Muscle layer of duodenum (tissue), 2 donors: ENCODE data around the gene CCDC88C.

ENCODE experiments used
- H3K27ac ChIP-seq: one replicate; pipeline ENCODE4 v1.7.0; 2013; ENCODE audit warnings: mild to moderate bottlenecking, low read length
- H3K27me3 ChIP-seq: one replicate; pipeline ENCODE4 v1.7.0; 2013; ENCODE audit warnings: low read depth, mild to moderate bottlenecking, control low read depth, low read length
- H3K36me3 ChIP-seq, 2 donors: one replicate each; pipeline ENCODE4 v1.7.0; 2013; ENCODE audit warnings: low read length in 2 of 2, control low read depth in 1 of 2, mild to moderate bottlenecking in 1 of 2; ENCODE audit not compliant: insufficient read depth in 2 of 2, control insufficient read depth in 1 of 2
- H3K4me1 ChIP-seq, 2 donors: one replicate each; pipeline ENCODE4 v1.7.0; 2013; ENCODE audit warnings: low read length in 2 of 2, mild to moderate bottlenecking in 2 of 2, control low read depth in 1 of 2, moderate library complexity in 1 of 2; ENCODE audit not compliant: insufficient read depth in 2 of 2, control insufficient read depth in 1 of 2
- H3K4me3 ChIP-seq, 2 donors: one replicate each; pipeline ENCODE4 v1.7.0; 2013; ENCODE audit warnings: low read length in 2 of 2, low read depth in 1 of 2, mild to moderate bottlenecking in 1 of 2
- H3K9me3 ChIP-seq, 2 donors: one replicate each; pipeline ENCODE4 v1.7.0; 2013; ENCODE audit warnings: low read length in 2 of 2, control low read depth in 1 of 2, mild to moderate bottlenecking in 1 of 2; ENCODE audit not compliant: control insufficient read depth in 1 of 2
- donor health status: healthy.

CCDC88C gene

GRCh38 chr14:91281346-91281745 lies 136.3 kb downstream of the CCDC88C start:
- H3K27me3 ChIP-seq: no peaks in the 10 kb centered on the region

GRCh38 chr14:91280129-91280528 lies 137.5 kb downstream of the CCDC88C start:
- H3K27ac ChIP-seq: no peak overlapping the region
- H3K27me3 ChIP-seq: no peaks in the 10 kb centered on the region
- H3K4me3 ChIP-seq: no peak overlapping the region
- H3K36me3 ChIP-seq: peaks cover 0 to 15% of the 10 kb centered on the region in 2 donors
- no peaks in the 10 kb centered on the region for H3K9me3 ChIP-seq
- peaks cover 0 to 17% of the 10 kb centered on the region in 2 donors for H3K4me1 ChIP-seq

More at GRCh38 chr14:91281346-91281745, 136.3 kb downstream of the CCDC88C start:
- Histone ChIP-seq H3K4me3 (no peak overlapping the region), H3K36me3 (peaks cover 0 to 15% of the 10 kb centered on the region in 2 donors), H3K27ac (no peak overlapping the region), H3K9me3 (no peaks in the 10 kb centered on the region), H3K4me1 (peaks cover 0 to 17% of the 10 kb centered on the region in 2 donors)

GRCh38 chr14:91279354-91279753 lies 138.3 kb downstream of the CCDC88C start:
- no peak overlapping the region for H3K27ac ChIP-seq
- H3K36me3 ChIP-seq: peaks cover 0 to 15% of the 10 kb centered on the region in 2 donors
- H3K4me3 ChIP-seq: no peak overlapping the region
- H3K9me3 ChIP-seq: no peaks in the 10 kb centered on the region
- H3K27me3 ChIP-seq: no peaks in the 10 kb centered on the region
- H3K4me1 ChIP-seq: peaks cover 0 to 11% of the 10 kb centered on the region in 2 donors

GRCh38 chr14:91278383-91278715 lies 139.3 kb downstream of the CCDC88C start:
- H3K4me1 ChIP-seq: peaks cover 0 to 7% of the 10 kb centered on the region in 2 donors
- H3K4me3 ChIP-seq: no peak overlapping the region
- no peaks in the 10 kb centered on the region for H3K27me3 ChIP-seq
- no peak overlapping the region for H3K27ac ChIP-seq
- no peaks in the 10 kb centered on the region for H3K9me3 ChIP-seq
- peaks cover 0 to 15% of the 10 kb centered on the region in 2 donors for H3K36me3 ChIP-seq

- H3K27me3 ChIP-seq: no peaks in the 10 kb centered on the region
- H3K27ac ChIP-seq: no peak overlapping the region
- no peak overlapping the region for H3K4me3 ChIP-seq
- no peaks in the 10 kb centered on the region for H3K9me3 ChIP-seq
- H3K36me3 ChIP-seq: peaks cover 0 to 11% of the 10 kb centered on the region in 2 donors
- peaks cover 0 to 7% of the 10 kb centered on the region in 2 donors for H3K4me1 ChIP-seq
These were observed 139.9 kb downstream of the CCDC88C start for GRCh38 chr14:91277546-91278382.

- H3K4me1 ChIP-seq: peaks cover 0 to 16% of the 10 kb centered on the region in 2 donors
- no peak overlapping the region for H3K4me3 ChIP-seq
- H3K27ac ChIP-seq: no peak overlapping the region
- no peaks in the 10 kb centered on the region for H3K27me3 ChIP-seq
- no peaks in the 10 kb centered on the region for H3K9me3 ChIP-seq
- peaks cover 0 to 11% of the 10 kb centered on the region in 2 donors for H3K36me3 ChIP-seq
These were observed 142.8 kb downstream of the CCDC88C start for GRCh38 chr14:91274796-91275195.

GRCh38 chr14:91273885-91274273 lies 143.7 kb downstream of the CCDC88C start:
- no peaks in the 10 kb centered on the region for H3K9me3 ChIP-seq
- H3K27ac ChIP-seq: no peak overlapping the region
- H3K4me3 ChIP-seq: no peak overlapping the region
- H3K36me3 ChIP-seq: peaks cover 0 to 11% of the 10 kb centered on the region in 2 donors
- no peaks in the 10 kb centered on the region for H3K27me3 ChIP-seq
- H3K4me1 ChIP-seq: peaks cover 0 to 23% of the 10 kb centered on the region in 2 donors

GRCh38 chr14:91273273-91273884 lies 144.2 kb downstream of the CCDC88C start:
- H3K27me3 ChIP-seq: no peaks in the 10 kb centered on the region
- no peak overlapping the region for H3K27ac ChIP-seq
- peaks cover 0 to 10% of the 10 kb centered on the region in 2 donors for H3K36me3 ChIP-seq
- no peak overlapping the region for H3K4me3 ChIP-seq
- no peaks in the 10 kb centered on the region for H3K9me3 ChIP-seq
- peaks cover 0 to 23% of the 10 kb centered on the region in 2 donors for H3K4me1 ChIP-seq

GRCh38 chr14:91272341-91273272 lies 145.0 kb downstream of the CCDC88C start:
- no peak overlapping the region for H3K27ac ChIP-seq

GRCh38 chr14:91271639-91272038 lies 146.0 kb downstream of the CCDC88C start:
- no peak overlapping the region for H3K4me3 ChIP-seq
- peaks cover 0 to 22% of the 10 kb centered on the region in 2 donors for H3K4me1 ChIP-seq
- no peaks in the 10 kb centered on the region for H3K36me3 ChIP-seq
- H3K9me3 ChIP-seq: no peaks in the 10 kb centered on the region
- H3K27me3 ChIP-seq: no peaks in the 10 kb centered on the region
- H3K27ac ChIP-seq: no peak overlapping the region

More at GRCh38 chr14:91272341-91273272, 145.0 kb downstream of the CCDC88C start:
- Histone ChIP-seq H3K9me3 (no peaks in the 10 kb centered on the region), H3K27me3 (no peaks in the 10 kb centered on the region), H3K36me3 (peaks cover 0 to 5% of the 10 kb centered on the region in 2 donors), H3K4me3 (no peak overlapping the region), H3K4me1 (peaks cover 0 to 23% of the 10 kb centered on the region in 2 donors)

- H3K27me3 ChIP-seq: no peaks in the 10 kb centered on the region
- no peak overlapping the region for H3K27ac ChIP-seq
- no peak overlapping the region for H3K4me3 ChIP-seq
- peaks cover 0 to 17% of the 10 kb centered on the region in 2 donors for H3K4me1 ChIP-seq
- H3K36me3 ChIP-seq: no peaks in the 10 kb centered on the region
- no peaks in the 10 kb centered on the region for H3K9me3 ChIP-seq
These were observed 147.0 kb downstream of the CCDC88C start for GRCh38 chr14:91270619-91271018.
